ENCODE measurements around the gene HIBCH.
"Not testable (repeated sequence)": the region's sequence is repeated elsewhere in the genome, so short reads cannot be mapped to it uniquely, and the experiment has no call there.

The HIBCH gene, protein sequence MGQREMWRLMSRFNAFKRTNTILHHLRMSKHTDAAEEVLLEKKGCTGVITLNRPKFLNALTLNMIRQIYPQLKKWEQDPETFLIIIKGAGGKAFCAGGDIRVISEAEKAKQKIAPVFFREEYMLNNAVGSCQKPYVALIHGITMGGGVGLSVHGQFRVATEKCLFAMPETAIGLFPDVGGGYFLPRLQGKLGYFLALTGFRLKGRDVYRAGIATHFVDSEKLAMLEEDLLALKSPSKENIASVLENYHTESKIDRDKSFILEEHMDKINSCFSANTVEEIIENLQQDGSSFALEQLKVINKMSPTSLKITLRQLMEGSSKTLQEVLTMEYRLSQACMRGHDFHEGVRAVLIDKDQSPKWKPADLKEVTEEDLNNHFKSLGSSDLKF

DNA sequence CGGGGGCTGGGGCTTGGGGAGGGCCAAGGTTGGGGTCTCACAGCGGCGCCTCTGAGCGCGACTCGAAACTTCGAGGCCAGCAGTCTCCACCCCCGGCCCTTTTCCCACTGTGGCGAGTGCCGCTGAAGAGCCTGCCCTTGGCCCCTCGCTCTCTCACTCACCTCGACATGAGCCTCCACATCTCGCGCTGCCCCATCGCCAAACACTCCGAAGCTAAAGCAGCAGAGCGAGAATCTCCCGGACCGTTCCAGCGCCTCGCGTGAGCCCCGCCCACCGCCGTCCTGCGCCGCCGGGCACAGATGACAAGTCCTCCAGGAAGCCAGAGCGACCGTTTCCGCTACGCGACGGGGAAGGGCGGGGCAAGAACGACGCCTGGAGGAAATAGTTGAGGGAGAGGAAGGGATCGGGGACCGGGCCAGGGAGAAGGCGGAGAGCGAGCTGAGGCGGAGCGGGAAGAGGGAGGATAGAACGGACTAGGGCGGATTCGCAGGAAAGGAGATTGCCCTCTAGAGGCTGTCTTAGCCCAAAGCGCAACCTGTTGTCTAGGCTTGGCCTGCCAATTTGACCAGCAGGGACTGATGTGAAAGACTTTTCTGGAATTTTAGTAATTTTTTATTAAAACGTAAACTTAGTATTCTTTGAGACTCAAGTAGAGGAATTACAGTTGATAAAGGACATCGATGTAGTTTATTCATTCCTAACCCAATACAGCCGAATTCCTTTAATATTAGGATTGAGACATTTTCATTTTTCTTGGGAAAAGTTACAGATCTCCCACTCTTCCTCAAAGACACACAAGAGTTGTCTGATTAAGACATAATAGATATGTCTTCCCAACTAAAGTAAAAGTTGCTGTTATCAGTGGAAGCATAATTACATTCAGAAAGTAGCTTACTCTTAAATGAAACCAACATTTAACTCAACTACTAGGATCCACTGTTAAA lies at the start of gene HIBCH:
HIBCH (minus strand) TSS at position 272 of the 944 bp plus-strand sequence; CDS start at position 196, 76 bp downstream.
- peak; percentile 82 to 84 for DNase-seq

DNA sequence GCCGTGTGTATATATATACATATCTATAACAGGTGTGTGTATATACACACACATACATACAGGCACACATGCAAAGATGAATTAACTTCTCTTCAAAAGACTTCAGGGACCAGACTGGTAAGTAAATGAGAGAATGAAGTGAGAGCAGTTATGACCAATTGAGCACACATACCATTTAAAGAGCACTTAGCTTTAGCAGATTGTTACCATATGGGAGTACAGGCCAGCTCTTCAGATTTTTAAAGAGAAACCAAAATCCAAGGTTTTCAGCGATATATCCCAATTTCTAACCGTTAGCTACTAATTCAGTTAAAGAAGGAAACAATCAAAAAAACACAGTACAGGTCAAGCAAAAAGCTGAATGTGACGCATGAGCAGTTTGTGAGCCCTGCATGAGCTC lies 47.5 kb upstream of the HIBCH start:
- DNase-seq, result no peak

DNA sequence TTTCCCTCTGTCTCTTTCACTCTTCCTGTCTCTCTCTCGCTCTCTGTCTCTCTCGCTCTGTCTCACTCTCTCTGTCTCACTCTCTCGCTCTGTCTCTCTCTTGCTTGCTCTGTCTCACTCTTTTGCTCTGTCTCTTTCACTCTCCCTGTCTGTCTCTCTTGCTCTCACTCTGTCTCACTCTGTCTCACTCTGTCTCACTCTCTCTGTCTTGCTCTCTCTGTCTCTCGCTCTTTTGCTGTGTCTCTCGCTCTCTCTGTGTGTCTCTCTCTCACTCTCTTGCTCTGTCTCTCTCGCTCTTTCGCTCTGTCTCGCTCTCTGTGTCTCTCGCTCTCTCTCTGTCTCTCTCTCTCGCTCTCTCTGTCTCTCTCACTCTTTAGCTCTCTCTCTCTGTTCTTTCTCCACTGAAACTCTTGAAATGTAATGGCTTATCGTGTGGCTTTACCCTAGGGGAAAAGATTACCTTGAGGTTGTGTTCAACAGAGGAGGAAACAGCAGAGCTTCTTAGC lies 46.7 kb upstream of the HIBCH start:
- no peak for DNase-seq

DNA sequence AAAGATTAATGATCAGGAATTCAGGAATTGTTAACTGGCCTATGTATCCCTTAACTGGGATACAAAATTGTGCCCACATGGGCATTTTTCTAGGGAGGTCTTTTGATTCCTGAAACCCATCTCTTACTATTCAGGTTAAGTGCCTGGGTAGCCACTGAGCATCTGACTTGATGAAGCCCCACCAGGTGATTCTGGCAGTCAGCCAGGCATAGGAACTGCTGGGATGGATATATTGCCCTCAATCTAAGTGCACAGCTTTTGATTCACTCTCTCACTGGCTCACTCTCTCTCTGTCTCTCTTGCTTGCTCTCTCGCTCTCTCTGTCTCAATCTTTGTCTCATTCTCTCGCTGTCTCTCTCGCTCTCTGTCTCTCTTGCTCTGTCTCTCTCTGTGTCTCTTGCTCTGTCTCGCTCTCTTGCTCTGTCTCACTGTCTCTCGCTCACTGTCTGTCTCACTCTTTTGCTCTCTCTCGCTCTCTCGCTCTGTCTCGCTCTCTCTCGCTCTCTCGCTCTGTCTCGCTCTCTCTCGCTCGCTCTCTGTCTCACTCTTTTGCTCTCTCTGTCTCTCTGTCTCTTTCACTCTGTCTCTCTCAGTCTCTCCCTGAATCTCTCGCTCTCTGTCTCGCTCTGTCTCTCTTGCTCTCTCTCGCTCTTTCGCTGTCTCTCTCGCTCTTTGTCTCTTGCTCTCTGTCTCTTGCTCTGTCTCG lies 46.0 kb upstream of the HIBCH start:
- DNase-seq, result no peak

DNA sequence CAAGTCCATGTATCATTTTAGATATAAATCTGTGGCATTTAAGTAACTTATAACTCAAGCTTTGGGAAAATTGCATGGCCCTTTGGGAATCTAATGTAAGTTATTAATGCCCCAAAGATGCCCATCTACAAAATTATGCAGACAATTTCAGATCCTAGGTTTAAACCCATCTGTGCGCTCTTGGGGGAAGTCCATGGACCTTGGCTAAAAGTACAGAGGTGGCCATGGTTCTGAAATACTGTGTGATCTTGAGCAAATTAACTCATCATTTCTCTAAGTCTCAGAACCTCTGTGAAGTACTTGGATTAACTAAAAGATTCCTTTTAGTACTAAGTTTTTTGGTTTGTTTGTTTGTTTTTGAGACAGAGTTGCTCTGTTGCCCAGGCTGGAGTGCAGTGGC lies 43.3 kb upstream of the HIBCH start:
- no peak for DNase-seq

DNA sequence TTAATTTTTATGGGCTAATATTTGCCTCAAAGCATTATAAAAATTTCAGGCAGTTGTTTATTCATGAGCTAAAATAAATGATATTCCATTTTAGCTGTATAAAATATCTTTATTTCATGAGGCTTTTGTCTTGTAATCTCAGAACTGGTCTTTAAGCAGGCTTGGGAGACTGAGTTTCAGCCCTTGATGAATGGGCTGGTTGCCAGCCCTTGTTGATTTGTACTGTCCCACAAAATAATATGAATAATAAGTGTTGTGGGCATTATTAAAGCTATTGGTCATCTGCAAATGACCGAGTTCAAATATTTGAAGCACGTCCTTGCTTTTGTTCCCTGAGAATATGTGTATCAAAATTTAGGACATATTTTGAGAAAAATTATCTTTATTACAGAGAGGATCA lies 41.9 kb upstream of the HIBCH start:
- no peak for DNase-seq

DNA sequence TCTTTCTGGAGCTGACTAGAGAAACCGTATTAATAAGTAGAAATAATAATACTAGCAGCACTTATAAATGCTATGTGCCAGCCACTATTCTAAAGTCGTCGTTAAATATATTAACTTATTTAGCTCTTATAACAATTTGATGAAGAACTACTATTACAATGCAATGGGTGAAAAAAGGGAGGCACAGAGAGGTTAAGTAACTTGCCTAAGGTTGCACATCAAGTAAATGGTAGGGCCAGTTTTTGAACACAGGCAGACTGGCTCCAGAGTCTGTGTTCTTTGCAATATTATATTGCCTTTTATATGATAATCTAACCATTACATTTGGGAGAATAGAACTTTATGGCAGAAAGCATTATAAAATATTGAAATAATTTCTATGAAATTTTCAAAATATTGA lies 41.3 kb upstream of the HIBCH start:
- DNase-seq, result no peak

DNA sequence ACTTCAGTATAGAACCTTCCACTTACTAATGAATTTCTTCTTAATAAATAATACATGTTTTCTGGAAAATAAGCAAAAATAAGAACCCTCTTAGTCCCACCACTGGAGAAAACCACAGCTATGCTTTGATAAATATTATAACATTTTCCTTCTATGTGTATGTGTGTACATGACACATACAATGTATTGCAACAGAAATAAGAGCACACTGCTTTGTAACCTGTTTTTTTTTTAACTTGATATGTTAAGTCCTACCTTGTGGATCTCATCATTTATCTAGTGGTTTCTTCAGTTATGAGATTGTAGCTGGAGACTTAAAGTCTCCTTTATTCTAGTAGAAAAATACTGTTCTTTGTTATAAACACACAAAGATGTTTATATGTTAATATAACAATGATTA lies 40.9 kb upstream of the HIBCH start:
- no peak for DNase-seq

DNA sequence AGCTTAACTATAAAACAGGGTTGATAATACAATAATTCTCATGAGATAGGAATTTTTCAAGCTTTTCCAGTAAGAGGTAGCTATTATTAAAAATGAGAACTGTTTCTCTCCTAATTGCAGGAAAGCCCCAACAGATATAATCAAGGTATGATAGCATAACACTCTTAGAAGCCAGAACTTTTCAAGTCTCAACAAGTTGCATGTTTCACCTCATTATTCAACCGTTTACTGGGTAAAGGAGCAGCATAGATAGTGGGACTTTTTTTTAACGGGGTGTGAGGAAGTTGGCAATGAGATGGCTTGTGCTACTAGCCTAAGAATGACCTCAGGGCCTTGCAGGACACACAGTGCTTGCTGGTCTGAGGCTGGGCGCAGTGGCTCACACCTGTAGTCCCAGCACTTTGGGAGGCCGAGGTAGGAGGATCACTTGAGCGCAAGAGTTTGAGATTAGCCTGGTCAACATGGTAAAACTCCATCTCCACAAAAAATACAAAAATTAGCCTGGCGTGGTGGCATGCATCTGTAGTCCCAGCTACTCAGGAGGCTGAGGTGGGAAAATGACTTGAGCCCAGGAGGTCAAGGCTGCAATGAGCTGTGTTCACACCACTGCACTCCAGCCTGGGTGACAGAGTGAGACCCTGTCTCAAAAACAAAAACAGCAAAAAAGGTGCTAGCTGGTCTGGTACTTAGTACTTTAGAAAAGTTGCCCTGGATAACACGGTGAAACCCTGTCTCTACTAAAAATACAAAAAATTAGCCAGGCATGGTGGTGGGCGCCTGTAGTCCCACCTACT lies 39.2 kb upstream of the HIBCH start:
- DNase-seq, result not testable (repeated sequence)

DNA sequence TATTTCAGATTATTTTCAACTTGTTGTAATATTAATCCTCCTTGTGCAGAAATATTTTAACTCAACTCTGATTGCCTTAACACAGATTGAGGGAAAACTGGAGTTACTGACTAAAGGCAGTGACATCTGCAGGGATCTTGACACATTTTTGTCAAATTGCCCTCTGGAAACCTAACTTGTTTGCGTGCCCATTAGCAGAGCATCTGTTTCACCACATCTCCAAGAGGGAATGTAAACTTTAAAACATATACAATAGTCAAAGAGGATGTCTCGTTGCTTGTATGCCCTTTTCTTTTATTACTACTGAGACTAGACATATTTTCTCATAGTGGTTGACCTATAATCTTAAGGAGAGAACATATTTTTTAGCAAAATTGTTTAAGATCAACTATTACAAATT lies 38.0 kb upstream of the HIBCH start:
- no peak for DNase-seq

DNA sequence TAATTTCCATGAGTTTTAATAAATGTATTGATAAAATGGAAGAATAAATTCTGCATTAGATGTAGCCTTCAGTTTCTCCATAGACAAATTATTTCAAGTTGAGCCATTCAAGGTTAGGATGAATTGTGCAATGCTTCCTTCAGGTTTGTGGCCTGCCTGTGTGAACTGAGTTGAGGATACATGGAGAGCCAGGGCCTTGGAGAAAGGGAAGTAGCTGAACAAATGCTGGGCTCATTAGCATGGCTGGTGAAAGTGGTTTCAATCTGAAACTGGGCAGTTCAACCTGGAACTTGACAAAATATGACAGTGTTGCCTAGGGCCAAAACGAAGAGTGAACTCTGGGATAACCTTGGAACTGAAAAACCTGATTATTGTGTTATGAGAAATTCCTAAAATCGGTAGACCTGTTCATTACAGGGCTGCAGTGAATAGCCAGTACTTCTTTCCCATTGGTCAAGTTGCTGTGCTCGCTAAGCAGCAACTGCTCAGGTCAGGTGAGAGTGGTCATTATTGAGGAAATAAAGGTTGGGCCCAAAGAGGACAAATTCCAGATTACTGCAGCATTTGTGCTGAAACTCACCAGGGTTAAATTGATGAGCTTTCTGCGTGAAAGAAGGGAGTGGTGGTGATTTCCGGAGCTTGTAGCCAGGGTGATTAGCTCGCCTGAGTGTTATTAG lies 36.5 kb upstream of the HIBCH start:
- no peak for DNase-seq

DNA sequence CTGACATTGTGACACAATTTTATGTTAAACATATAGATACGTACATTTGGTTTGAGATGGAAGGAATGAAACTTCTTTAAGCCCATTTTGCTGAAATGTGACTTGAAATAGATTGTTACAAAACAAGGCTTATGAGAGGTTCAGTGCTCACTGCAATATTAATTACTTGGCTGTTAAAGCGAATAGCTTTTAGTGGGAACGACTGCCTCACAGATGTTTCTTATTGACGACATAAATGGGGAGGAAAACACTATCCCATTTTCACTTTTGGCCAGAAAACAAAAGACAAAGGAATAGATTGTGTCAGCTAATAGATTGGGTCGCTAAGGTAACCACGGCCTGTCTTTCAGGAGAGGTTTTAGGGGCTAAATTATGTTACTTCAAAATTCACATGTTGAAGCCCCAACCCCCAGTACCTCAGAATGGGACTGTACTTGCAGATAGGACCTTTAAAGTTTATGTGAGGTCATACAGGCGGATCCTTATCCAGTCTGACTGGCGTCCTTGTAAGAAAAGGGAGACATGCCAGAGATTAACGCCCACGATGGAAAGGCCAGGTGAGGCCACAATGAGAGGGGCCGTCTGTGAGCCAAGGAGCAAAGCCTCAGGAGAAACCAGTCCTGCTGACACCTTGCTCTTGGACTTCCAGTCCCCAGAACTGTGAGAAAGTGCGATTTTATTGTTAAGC lies 34.5 kb upstream of the HIBCH start:
- no peak for DNase-seq

DNA sequence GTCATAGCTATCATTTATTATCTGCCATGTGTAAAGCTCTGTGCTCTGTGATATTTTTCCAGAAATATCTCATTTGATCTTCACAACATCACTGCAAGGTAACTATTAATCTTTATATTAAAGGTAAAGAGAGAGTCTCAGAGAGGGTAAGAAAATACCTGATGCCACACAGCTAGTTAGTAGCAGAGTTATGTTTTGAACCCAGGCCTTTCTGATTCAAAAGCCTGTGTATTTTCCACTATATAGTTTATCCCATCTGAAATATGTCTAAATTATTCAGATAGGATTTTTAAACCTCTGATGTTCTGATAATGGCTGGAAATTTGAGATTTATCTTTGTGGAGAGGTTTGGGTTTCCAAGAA lies 33.9 kb upstream of the HIBCH start:
- DNase-seq, result no peak

DNA sequence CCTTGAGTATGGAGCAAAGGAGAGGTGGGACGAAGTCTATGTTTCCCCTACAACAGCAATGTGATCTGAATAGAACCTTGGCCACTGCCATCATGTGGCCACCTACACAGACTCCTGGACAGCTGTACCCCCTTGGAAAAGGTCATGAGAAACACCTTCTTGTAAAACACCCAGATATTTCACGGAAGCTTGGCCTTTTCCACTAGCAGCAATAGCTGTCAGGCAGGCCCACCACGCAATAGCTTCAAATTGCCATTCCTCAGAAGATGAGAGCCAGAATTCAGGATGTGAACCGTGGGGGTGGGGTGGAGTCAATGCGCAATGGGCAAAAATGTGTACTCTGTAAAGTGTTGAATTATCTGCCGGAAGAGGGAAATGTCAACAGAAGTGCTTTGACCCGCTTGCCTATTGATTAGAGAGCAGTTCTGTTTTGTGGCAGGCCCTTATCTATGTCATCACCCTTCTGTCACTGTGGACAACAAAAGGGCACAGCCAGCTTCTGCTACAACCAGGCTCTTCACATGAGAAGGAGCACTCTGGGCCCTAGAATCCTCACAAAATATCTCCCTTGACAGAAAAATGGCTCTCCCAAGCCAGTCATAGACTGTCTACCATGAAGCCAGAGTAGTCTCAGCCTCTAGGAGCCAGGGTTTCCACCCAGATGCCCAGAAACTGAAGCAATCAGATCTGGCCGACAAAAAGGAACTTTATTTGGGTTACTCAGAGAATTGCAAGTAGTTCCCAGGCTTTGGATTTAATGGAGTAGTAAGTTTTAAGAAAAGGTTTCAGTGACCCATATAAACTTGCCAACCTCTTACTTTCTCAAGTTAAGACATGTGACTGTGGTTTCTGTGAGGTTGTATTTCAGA lies 33.3 kb upstream of the HIBCH start:
- no peak for DNase-seq

DNA sequence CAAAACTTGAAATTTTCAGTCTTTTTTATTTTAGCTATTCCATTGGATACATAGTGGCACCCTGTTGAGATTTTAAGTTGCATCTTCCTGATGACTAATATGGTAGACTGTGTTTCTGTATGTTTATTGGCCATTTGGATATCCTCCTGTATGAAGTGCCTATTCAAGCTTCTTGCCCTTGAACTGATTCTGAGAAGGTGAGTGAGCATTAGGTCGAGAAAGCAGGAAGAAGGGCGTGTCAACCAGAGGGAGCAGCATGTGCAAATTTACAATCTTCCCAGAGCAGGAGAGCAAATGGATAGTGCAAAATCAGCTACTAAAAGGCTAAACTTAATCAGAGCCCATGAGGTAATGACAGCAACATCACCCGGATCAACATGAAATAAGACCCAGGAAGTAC lies 32.3 kb upstream of the HIBCH start:
- DNase-seq, result no peak

DNA sequence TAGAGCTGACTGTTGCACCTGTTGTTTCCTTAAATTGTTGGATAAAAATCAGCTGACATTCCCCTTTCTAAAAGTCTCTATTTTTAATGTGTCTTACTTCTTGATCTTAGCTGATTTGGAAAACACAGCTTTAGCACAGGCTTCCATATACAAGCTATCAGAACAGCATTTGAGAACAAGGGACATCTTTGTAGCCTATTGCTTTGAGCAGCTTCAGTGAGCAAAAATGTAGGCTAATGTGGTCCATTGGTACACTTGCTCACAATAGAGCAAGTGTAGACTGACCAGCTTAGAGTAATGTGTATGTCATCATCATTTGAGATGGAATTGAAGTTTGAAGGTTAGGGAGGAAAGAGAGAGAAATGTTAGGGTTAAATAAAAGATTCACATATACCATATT lies 30.7 kb upstream of the HIBCH start:
- no peak for DNase-seq

DNA sequence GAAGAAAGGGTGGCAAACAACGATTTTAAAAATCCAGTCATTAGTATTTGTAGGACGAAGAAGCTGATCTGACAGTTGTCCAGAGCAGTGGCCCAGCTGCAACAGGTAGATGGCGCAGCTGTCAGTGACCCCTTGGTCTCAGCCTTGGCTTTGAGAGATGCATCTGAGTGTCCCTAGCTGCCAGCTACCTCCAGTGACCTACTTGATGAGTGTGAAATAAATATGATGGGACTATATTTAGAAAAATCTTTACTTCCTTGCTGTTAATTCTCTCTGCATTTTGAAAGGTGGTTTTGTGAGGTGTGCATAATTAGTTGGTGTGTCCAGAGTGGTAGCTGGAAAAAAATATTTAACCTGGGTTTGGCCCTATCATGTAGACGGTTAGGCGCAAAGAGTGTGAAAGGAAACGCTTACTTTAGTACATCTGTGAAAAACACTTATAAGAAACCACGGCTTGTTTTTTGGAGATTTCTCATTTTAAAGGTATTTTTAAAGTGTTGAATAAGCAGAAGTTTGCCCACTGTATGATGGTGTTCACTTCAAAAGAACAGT lies 24.7 kb upstream of the HIBCH start:
- DNase-seq, result peak in 1 of 2 donors; percentile 6

DNA sequence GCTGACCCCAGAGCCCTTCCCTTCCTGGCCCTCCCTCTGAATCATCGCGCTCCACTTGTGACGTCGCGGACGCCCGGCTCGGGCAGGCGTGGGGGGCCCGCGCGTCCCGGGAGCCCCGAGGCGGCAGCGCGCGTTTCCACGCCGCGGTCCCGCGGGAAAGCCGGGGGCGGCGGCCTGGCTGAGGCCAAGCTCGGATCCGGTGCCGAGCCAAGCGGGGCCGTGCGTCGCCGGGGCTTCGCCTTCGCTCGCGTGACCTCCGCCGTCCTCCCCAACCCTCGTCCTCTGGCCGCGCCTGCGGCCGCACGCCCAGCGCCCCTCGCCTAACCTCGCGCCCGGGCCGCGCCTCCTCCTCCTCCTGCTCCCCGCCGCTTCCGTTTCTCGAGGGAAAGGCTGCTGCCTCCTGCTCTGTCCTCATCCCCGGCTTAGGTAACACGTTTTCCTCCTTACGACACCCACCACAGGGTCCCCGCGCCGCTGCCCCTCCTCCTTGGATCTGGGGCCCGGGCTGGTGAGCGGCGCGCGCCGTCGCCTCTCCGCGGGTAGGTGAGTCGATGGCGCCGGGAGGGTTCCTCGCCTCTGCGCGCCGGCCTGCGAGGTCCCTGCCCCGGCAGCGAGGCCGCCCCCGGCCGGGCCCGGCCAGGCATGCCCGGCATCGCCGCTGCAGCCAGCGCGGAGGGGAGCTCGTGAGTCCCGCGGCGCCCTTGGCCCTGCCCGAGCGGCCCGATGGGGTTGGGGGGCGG lies 24.1 kb upstream of the HIBCH start, which contains the start of gene INPP1:
INPP1 (plus strand) TSS at position 54 of the 740 bp plus-strand sequence. CDS start 16,514 bp downstream, outside the sequence.
- DNase-seq, result peak; percentile 25 to 33

DNA sequence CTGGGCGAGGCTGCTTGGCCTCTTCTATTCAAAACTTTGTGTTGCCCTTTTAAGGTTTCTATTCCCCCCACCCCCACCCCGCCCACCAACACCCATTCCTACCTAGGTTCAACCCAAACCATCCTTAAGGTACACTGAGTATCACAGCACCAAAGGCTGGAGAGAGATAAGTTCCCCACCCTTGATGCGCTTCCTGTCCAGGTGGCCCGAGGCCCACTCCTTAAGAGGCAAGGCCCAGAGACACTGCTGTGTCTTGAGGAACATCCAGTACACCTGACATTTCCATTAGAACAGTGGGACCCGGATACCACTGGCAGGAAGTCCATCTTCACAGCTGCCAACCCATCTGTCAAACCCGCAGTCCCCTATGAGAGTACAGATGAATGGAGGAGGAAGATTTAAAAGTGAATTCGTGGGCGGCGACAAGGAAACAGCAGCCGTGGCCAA lies 23.5 kb upstream of the HIBCH start:
- no peak for DNase-seq
